ENCODE results near the gene ITPR1.

GRCh38 chr3:4865714-4866113 lies 372.6 kb downstream of the ITPR1 start:
- TF ChIP-seq CTCF (IDR thresholded peaks at IDR 0.05; ENCODE audit: low read depth, low read length, missing input control) (no peak), YY1 (IDR thresholded peaks at IDR 0.05) (no peak), ZBTB33 (IDR thresholded peaks at IDR 0.05) (no peak), TAF1 (conservative IDR thresholded peaks at IDR 0.05) (no peak), EGR1 (IDR thresholded peaks at IDR 0.05; ENCODE audit: low read depth in 2 of 2) (no peak), REST (IDR thresholded peaks at IDR 0.05) (no peak), GABPA (IDR thresholded peaks at IDR 0.05 in 1 of 2, conservative IDR thresholded peaks at IDR 0.05 in 1 of 2) (no peak)
